ENCODE measurements around the gene TRAPPC10.
"Not testable (repeated sequence)": the region's sequence is repeated elsewhere in the genome, so short reads cannot be mapped to it uniquely, and the experiment has no call there.

TRAPPC10 gene

GRCh38 chr21:44153214-44153888 is 141.2 kb downstream of the TRAPPC10 start:
- DNase-seq = peak; percentile 8

GRCh38 chr21:44153889-44154228 is 141.8 kb downstream of the TRAPPC10 start:
- DNase-seq = peak; percentile 26

DNA sequence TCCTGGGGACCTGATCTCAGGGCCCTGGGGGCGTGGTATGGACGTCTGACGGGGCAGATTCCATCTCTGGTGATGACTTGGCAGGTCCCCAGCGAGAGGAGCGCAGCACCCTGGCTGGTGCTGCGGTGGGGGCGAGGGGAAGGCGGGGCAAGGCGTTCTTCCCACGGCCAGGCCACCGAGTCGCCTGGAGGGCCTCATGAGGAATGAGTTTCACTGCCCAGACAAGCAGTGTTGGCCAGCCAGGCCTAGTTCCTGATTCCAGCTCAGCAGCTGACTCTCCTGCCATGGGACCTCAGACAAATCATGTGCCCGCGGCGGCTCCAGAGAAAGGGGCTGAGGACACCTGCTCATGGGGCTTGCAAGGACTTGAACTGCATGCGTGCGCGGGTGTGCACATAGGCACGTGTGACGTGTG is 142.7 kb downstream of the TRAPPC10 start:
- not testable (repeated sequence) for DNase-seq

- DNase-seq = peak; percentile 16
Observed at GRCh38 chr21:44155231-44155993, 143.3 kb downstream of the TRAPPC10 start.

GRCh38 chr21:44155994-44156380 is 143.9 kb downstream of the TRAPPC10 start:
- not testable (repeated sequence) for DNase-seq

All from CD4-positive, alpha-beta T cell treated with Interleukin-15 for 1 hour (primary cell).